WTC11 (cell line): ENCODE data around the gene STOM. TPM values are rescaled to one million over a fixed set of nuclear protein-coding genes. Genes with fewer than 3 reads are reported as not detected.

Source experiments
- ATAC-seq: fragments of 200-7000 bp; cut with Tn5 transposase; 2 replicates; pipeline ENCODE4 v1.10.0; 2021; ENCODE audit warnings: mild to moderate bottlenecking, moderate library complexity
- CTCF ChIA-PET: fragments of 300-600 bp; sonication (Branson Sonifier 250); formaldehyde crosslinking; loops from one replicate; lab custom pipeline; 2021; ENCODE audit warnings: antibody characterized with exemption; lab: Charles Lee
- POLR2A ChIA-PET: fragments of 350-600 bp; sonication (Branson Sonifier 250); formaldehyde crosslinking; loops from one replicate; lab custom pipeline; 2021; ENCODE audit warnings: antibody characterized with exemption; lab: Charles Lee
- DNase-seq: peaks from one replicate; pipeline ENCODE4 v3.0.0; 2021; ENCODE audit warnings: low spot score
- H3K27ac Mint-ChIP-seq: 2 replicates; pipeline ENCODE4 v1.8.0; 2021; ENCODE audit warnings: mixed read lengths
- H3K27me3 Mint-ChIP-seq: 2 replicates; pipeline ENCODE4 v1.8.0; 2021; ENCODE audit warnings: low read depth, mild to moderate bottlenecking, moderate library complexity, mixed read lengths
- H3K36me3 Mint-ChIP-seq: 2 replicates; pipeline ENCODE4 v1.8.0; 2021; ENCODE audit warnings: mixed read lengths
- H3K4me1 Mint-ChIP-seq: 2 replicates; pipeline ENCODE4 v1.8.0; 2022; ENCODE audit warnings: mixed read lengths
- H3K4me3 Mint-ChIP-seq: 2 replicates; pipeline ENCODE4 v1.8.0; 2021; ENCODE audit warnings: mild to moderate bottlenecking, moderate library complexity, mixed read lengths
- H3K9me3 Mint-ChIP-seq: 2 replicates; pipeline ENCODE4 v1.8.0; 2021; ENCODE audit warnings: mixed read lengths
- AFF4 ChIP-seq: sonication (generic); formaldehyde crosslinking; IDR thresholded peaks from 2 replicates; pipeline ENCODE4 v1.8.1; 2023; ENCODE audit warnings: mild to moderate bottlenecking, missing genetic modification reagents, borderline replicate concordance
- ARID4B ChIP-seq: sonication (generic); formaldehyde crosslinking; IDR thresholded peaks from 2 replicates; pipeline ENCODE4 v1.8.0; 2023; ENCODE audit warnings: missing genetic modification reagents, mild to moderate bottlenecking, borderline replicate concordance
- ATF2 ChIP-seq: sonication (generic); formaldehyde crosslinking; IDR thresholded peaks from 2 replicates; pipeline ENCODE4 v1.8.1; 2022; ENCODE audit warnings: low read depth, missing genetic modification reagents, borderline replicate concordance
- FOXJ3 ChIP-seq: sonication (generic); formaldehyde crosslinking; IDR thresholded peaks from 2 replicates; pipeline ENCODE4 v1.9.0; 2021; ENCODE audit warnings: missing genetic modification reagents, mild to moderate bottlenecking, borderline replicate concordance
- HMGA2 ChIP-seq: fragments of 250-450 bp; sonication (Bioruptor Pico); IDR thresholded peaks from 2 replicates; pipeline ENCODE4 v1.4.0; 2021; ENCODE audit warnings: mild to moderate bottlenecking, moderate library complexity
- JUN ChIP-seq: sonication (generic); formaldehyde crosslinking; IDR thresholded peaks from 2 replicates; pipeline ENCODE4 v1.8.0; 2023; ENCODE audit warnings: mild to moderate bottlenecking, missing genetic modification reagents
- KAT7 ChIP-seq: sonication (generic); formaldehyde crosslinking; IDR thresholded peaks from 2 replicates; pipeline ENCODE4 v1.8.1; 2023; ENCODE audit warnings: missing genetic modification reagents, mild to moderate bottlenecking, borderline replicate concordance
- NFATC4 ChIP-seq: fragments of 250-450 bp; sonication (Bioruptor Pico); IDR thresholded peaks from 2 replicates; pipeline ENCODE4 v1.9.0; 2021; ENCODE audit warnings: mild to moderate bottlenecking
- NR3C1 ChIP-seq: sonication (generic); formaldehyde crosslinking; conservative IDR thresholded peaks from 2 replicates; pipeline ENCODE4 v1.8.1; 2023; ENCODE audit warnings: low read depth, mild to moderate bottlenecking, missing genetic modification reagents
- OVOL2 ChIP-seq: fragments of 250-450 bp; sonication (Bioruptor Pico); IDR thresholded peaks from 2 replicates; pipeline ENCODE4 v1.9.0; 2021; ENCODE audit warnings: mild to moderate bottlenecking, borderline replicate concordance
- ZBTB21 ChIP-seq: sonication (generic); formaldehyde crosslinking; IDR thresholded peaks from 2 replicates; pipeline ENCODE4 v1.8.1; 2023; ENCODE audit warnings: mild to moderate bottlenecking, missing genetic modification reagents, borderline replicate concordance
- ZMAT4 ChIP-seq: fragments of 250-450 bp; sonication (Bioruptor Pico); IDR thresholded peaks from 2 replicates; pipeline ENCODE4 v1.9.0; 2021; ENCODE audit warnings: mild to moderate bottlenecking
- ZNF138 ChIP-seq: sonication (generic); formaldehyde crosslinking; conservative IDR thresholded peaks from 2 replicates; pipeline ENCODE4 v1.8.1; 2022; ENCODE audit warnings: mild to moderate bottlenecking, moderate library complexity, missing genetic modification reagents
- ZNF263 ChIP-seq: sonication (generic); formaldehyde crosslinking; IDR thresholded peaks from 2 replicates; pipeline ENCODE4 v1.8.1; 2022; ENCODE audit warnings: low read depth, mild to moderate bottlenecking, moderate library complexity, missing genetic modification reagents
- ZNF396 ChIP-seq: fragments of 250-450 bp; sonication (Bioruptor Pico); IDR thresholded peaks from 2 replicates; pipeline ENCODE4 v1.8.0; 2021; ENCODE audit warnings: mild to moderate bottlenecking, moderate library complexity, borderline replicate concordance
- ZNF532 ChIP-seq: fragments of 250-450 bp; sonication (Bioruptor Pico); IDR thresholded peaks from 2 replicates; pipeline ENCODE4 v1.9.0; 2021; ENCODE audit warnings: mild to moderate bottlenecking, borderline replicate concordance
- ZNF671 ChIP-seq: fragments of 250-450 bp; sonication (Bioruptor Pico); IDR thresholded peaks from 2 replicates; pipeline ENCODE4 v1.8.0; 2021; ENCODE audit warnings: mild to moderate bottlenecking
- total RNA-seq: library from RNA; stranded (reverse); gene quantifications from 3 replicates; pipeline ENCODE4 v1.2.3, GENCODE V29; 2021

STOM gene
- total RNA-seq, 1 experiment from 2014 or later: 32.9 TPM

GRCh38 chr9:121309171-121309570 lies 60.9 kb downstream of the STOM start:
- POLR2A ChIA-PET: no interaction called here
- Mint-ChIP-seq H3K4me1 (no peaks in the 10 kb centered on the region), H3K27me3 (no peaks in the 10 kb centered on the region), H3K36me3 (peaks cover 20% of the 10 kb centered on the region), H3K27ac (no peak overlapping the region), H3K9me3 (peaks cover 7% of the 10 kb centered on the region), H3K4me3 (no peak overlapping the region)
- TF ChIP-seq ZBTB21: no peak
- TF ChIP-seq ZNF532 (CRISPR knock-in tag): no peak
- TF ChIP-seq KAT7 (CRISPR knock-in tag): no peak
- no peak for TF ChIP-seq ZNF396 (CRISPR knock-in tag)
- TF ChIP-seq NR3C1 (CRISPR knock-in tag): no peak
- no peak for TF ChIP-seq OVOL2 (CRISPR knock-in tag)
- no peak for TF ChIP-seq NFATC4 (CRISPR knock-in tag)
- no peak for TF ChIP-seq ATF2 (CRISPR knock-in tag)
- no peak for TF ChIP-seq ZMAT4
- TF ChIP-seq ZNF263 (CRISPR knock-in tag): no peak
- no peak for TF ChIP-seq HMGA2 (CRISPR knock-in tag)
- TF ChIP-seq FOXJ3 (CRISPR knock-in tag): no peak
- TF ChIP-seq ZNF671 (CRISPR knock-in tag): no peak
- no peak for TF ChIP-seq ZNF138 (CRISPR knock-in tag)
- TF ChIP-seq ARID4B (CRISPR knock-in tag): no peak
- no peak for TF ChIP-seq JUN (CRISPR knock-in tag)
- no peak for TF ChIP-seq AFF4 (CRISPR knock-in tag)
- CTCF ChIA-PET: interaction anchor here (1.1 to 1.5 kb wide), 2 partner anchors 11 to 31 kb away, joined by 4 to 5 read pairs; no protein-coding TSS in a partner anchor
- DNase-seq (no peak), ATAC-seq (no peak)
